ENCODE results near the gene PRMT2.

- TF ChIP-seq YY1 (IDR thresholded peaks at IDR 0.05; ENCODE audit: insufficient read depth, insufficient read length) (no peak), SUZ12 (IDR thresholded peaks at IDR 0.05; ENCODE audit: extremely low read depth, insufficient read depth, insufficient read length) (no peak)
These were observed 18.0 kb upstream of the PRMT2 start for GRCh38 chr21:46617267-46618051.
